Trophoblast cell (in vitro differentiated cells and primary cell): Measurements from ENCODE around the gene ATP6V1B1.

Experiments
- DNase-seq, 2 donors: peaks; one replicate each; pipeline ENCODE4 v3.0.0-alpha.2; 2016
- H2AFZ ChIP-seq: 2 replicates; pipeline ENCODE4 v1.6.1; 2013; ENCODE audit warnings: low read length, moderate library complexity, mild to moderate bottlenecking; ENCODE audit not compliant: insufficient read depth, poor library complexity
- H2AK5ac ChIP-seq: 2 replicates; pipeline ENCODE4 v1.6.1; 2013; ENCODE audit warnings: mild to moderate bottlenecking, low read length
- H2BK120ac ChIP-seq: 2 replicates; pipeline ENCODE4 v1.6.1; 2013; ENCODE audit warnings: low read length, mild to moderate bottlenecking, moderate library complexity; ENCODE audit not compliant: insufficient read depth, poor library complexity
- H2BK12ac ChIP-seq: 2 replicates; pipeline ENCODE4 v1.6.1; 2013; ENCODE audit warnings: mild to moderate bottlenecking, low read length, moderate library complexity
- H2BK5ac ChIP-seq: 2 replicates; pipeline ENCODE4 v1.6.1; 2013; ENCODE audit warnings: low read length, low read depth, moderate library complexity, mild to moderate bottlenecking; ENCODE audit not compliant: poor library complexity
- H3K14ac ChIP-seq: 2 replicates; pipeline ENCODE4 v1.6.1; 2013; ENCODE audit warnings: mild to moderate bottlenecking, low read length
- H3K18ac ChIP-seq: 2 replicates; pipeline ENCODE4 v1.6.1; 2013; ENCODE audit warnings: mild to moderate bottlenecking, low read length
- H3K23ac ChIP-seq: 2 replicates; pipeline ENCODE4 v1.6.1; 2013; ENCODE audit warnings: low read length
- H3K27ac ChIP-seq: 2 replicates; pipeline ENCODE4 v1.5.1; 2013; ENCODE audit warnings: low read depth, mild to moderate bottlenecking, inconsistent platforms, low read length, moderate library complexity
- H3K27me3 ChIP-seq: 2 replicates; pipeline ENCODE4 v1.6.1; 2013; ENCODE audit warnings: inconsistent platforms, mild to moderate bottlenecking, low read length, moderate library complexity; ENCODE audit not compliant: insufficient read depth
- H3K36me3 ChIP-seq, 2 experiments: 1 replicate in 1 of 2; 2 replicates in 1 of 2; pipeline ENCODE4 v1.6.1; 2013; ENCODE audit warnings: low read length in 2 of 2, mild to moderate bottlenecking in 2 of 2, moderate library complexity in 1 of 2; ENCODE audit not compliant: insufficient read depth in 2 of 2, control insufficient read depth in 1 of 2
- H3K4ac ChIP-seq: 2 replicates; pipeline ENCODE4 v1.6.1; 2013; ENCODE audit warnings: low read depth, mild to moderate bottlenecking, low read length, moderate library complexity
- H3K4me1 ChIP-seq, 2 experiments: 1 replicate in 1 of 2; 2 replicates in 1 of 2; pipeline ENCODE4 v1.6.1; 2013; ENCODE audit warnings: low read length in 2 of 2, mild to moderate bottlenecking in 2 of 2, moderate library complexity in 1 of 2; ENCODE audit not compliant: insufficient read depth in 2 of 2, control insufficient read depth in 1 of 2
- H3K4me2 ChIP-seq: 2 replicates; pipeline ENCODE4 v1.6.1; 2013; ENCODE audit warnings: inconsistent platforms, mild to moderate bottlenecking, low read length, moderate library complexity
- H3K4me3 ChIP-seq: 2 replicates; pipeline ENCODE4 v1.5.1; 2013; ENCODE audit warnings: mild to moderate bottlenecking, low read depth, low read length, inconsistent platforms
- H3K79me1 ChIP-seq: one replicate; pipeline ENCODE4 v1.6.1; 2013; ENCODE audit warnings: low read length
- H3K79me2 ChIP-seq: 2 replicates; pipeline ENCODE4 v1.6.1; 2013; ENCODE audit warnings: low read length, mild to moderate bottlenecking; ENCODE audit not compliant: control insufficient read depth, insufficient read depth, poor library complexity
- H3K9ac ChIP-seq: 2 replicates; pipeline ENCODE4 v1.6.1; 2013; ENCODE audit warnings: mild to moderate bottlenecking, low read length
- H3K9me3 ChIP-seq: 2 replicates; pipeline ENCODE4 v1.6.1; 2013; ENCODE audit warnings: low read depth, mild to moderate bottlenecking, control low read depth, inconsistent platforms, low read length; ENCODE audit not compliant: insufficient read depth
- H4K12ac ChIP-seq: 2 replicates; pipeline ENCODE4 v1.6.1; 2013; ENCODE audit warnings: low read depth, mild to moderate bottlenecking, low read length, moderate library complexity
- H4K8ac ChIP-seq: 2 replicates; pipeline ENCODE4 v1.6.1; 2013; ENCODE audit warnings: low read depth, mild to moderate bottlenecking, low read length, moderate library complexity
- H4K91ac ChIP-seq: one replicate; pipeline ENCODE4 v1.6.1; 2013; ENCODE audit warnings: low read depth, mild to moderate bottlenecking, low read length, moderate library complexity
- WGBS: extraction: QIAGEN DNeasy Blood & Tissue Kit; methylation state at CpG from one replicate; pipeline ENCODE4 v1.1.7; 2013; ENCODE audit warnings: missing lambda C conversion rate; ENCODE audit not compliant: insufficient read length, insufficient coverage; ENCODE audit errors: extremely low coverage; 5-methylcytosine and 5-hydroxymethylcytosine counted together

ATP6V1B1 gene

GRCh38 chr2:70905443-70906421 lies 30.0 kb upstream of the ATP6V1B1 start:
- no peak for DNase-seq
- Histone ChIP-seq H2AFZ (no peak overlapping the region), H2AK5ac (no peak overlapping the region), H2BK5ac (no peak overlapping the region), H3K79me1 (no peaks in the 10 kb centered on the region), H3K36me3 (no peaks in the 10 kb centered on the region), H3K4ac (no peak overlapping the region), H3K18ac (no peak overlapping the region), H2BK12ac (no peak overlapping the region), H4K8ac (no peak overlapping the region), H2BK120ac (no peak overlapping the region), H3K27me3 (peaks cover 72% of the 10 kb centered on the region), H3K9ac (no peak overlapping the region), H4K12ac (no peak overlapping the region), H3K27ac (no peak overlapping the region), H3K79me2 (no peaks in the 10 kb centered on the region), H3K4me1 (peaks cover 9 to 10% of the 10 kb centered on the region in 2 experiments), H3K4me3 (no peak overlapping the region), H3K23ac (peak overlapping the region; percentile 68), H4K91ac (no peak overlapping the region), H3K9me3 (peaks cover 3% of the 10 kb centered on the region), H3K14ac (no peak overlapping the region), H3K4me2 (no peak overlapping the region)
- WGBS, result no CpG with 5 or more reads among the region's 18 CpGs

GRCh38 chr2:70906439-70907005 lies 29.2 kb upstream of the ATP6V1B1 start:
- H3K27me3 ChIP-seq, result peaks cover 64% of the 10 kb centered on the region

GRCh38 chr2:70907130-70908057 lies 28.3 kb upstream of the ATP6V1B1 start:
- H3K36me3 ChIP-seq, result no peaks in the 10 kb centered on the region
- H3K18ac ChIP-seq, result no peak overlapping the region
- no peak overlapping the region for H2AK5ac ChIP-seq
- H3K14ac ChIP-seq, result no peak overlapping the region
- no peak overlapping the region for H3K27ac ChIP-seq
- H3K4me2 ChIP-seq, result peak overlapping the region; percentile 55
- no peak overlapping the region for H3K4ac ChIP-seq
- no peak overlapping the region for H4K12ac ChIP-seq
- no peak overlapping the region for H3K9ac ChIP-seq
- peaks cover 55% of the 10 kb centered on the region for H3K27me3 ChIP-seq
- H3K23ac ChIP-seq, result no peak overlapping the region
- WGBS, result no CpG with 5 or more reads among the region's 40 CpGs
- H2BK12ac ChIP-seq, result no peak overlapping the region
- no peak overlapping the region for H4K91ac ChIP-seq
- H3K9me3 ChIP-seq, result peaks cover 3% of the 10 kb centered on the region
- peak overlapping the region; percentile 49 for H3K4me3 ChIP-seq
- no peaks in the 10 kb centered on the region for H3K79me2 ChIP-seq
- no peak overlapping the region for H2AFZ ChIP-seq
- H3K79me1 ChIP-seq, result no peaks in the 10 kb centered on the region
- no peak overlapping the region for H2BK120ac ChIP-seq
- H4K8ac ChIP-seq, result no peak overlapping the region
- H3K4me1 ChIP-seq, result no peaks in the 10 kb centered on the region
- H2BK5ac ChIP-seq, result no peak overlapping the region
- peak in 1 of 2 donors; percentile 10 for DNase-seq

More at GRCh38 chr2:70906439-70907005, 29.2 kb upstream of the ATP6V1B1 start:
- Histone ChIP-seq H3K4me2 (no peak overlapping the region), H3K36me3 (no peaks in the 10 kb centered on the region), H2BK12ac (no peak overlapping the region), H3K9ac (no peak overlapping the region), H3K27ac (no peak overlapping the region), H3K4ac (no peak overlapping the region), H2BK5ac (no peak overlapping the region), H2AFZ (no peak overlapping the region), H3K79me1 (no peaks in the 10 kb centered on the region), H3K23ac (peak overlapping the region; percentile 96), H2AK5ac (no peak overlapping the region), H4K12ac (no peak overlapping the region), H3K4me3 (no peak overlapping the region), H4K8ac (no peak overlapping the region), H4K91ac (no peak overlapping the region), H3K9me3 (peaks cover 3% of the 10 kb centered on the region), H3K14ac (no peak overlapping the region), H3K79me2 (no peaks in the 10 kb centered on the region), H3K4me1 (peaks cover 1 to 2% of the 10 kb centered on the region in 2 experiments), H3K18ac (no peak overlapping the region), H2BK120ac (no peak overlapping the region)
- WGBS, result no CpG with 5 or more reads among the region's 16 CpGs
- no peak for DNase-seq

GRCh38 chr2:70916291-70916690 lies 19.4 kb upstream of the ATP6V1B1 start:
- Histone ChIP-seq H3K79me2 (no peaks in the 10 kb centered on the region), H2AK5ac (no peak overlapping the region), H2BK12ac (no peak overlapping the region), H3K27ac (no peak overlapping the region), H3K4ac (no peak overlapping the region), H3K9me3 (peaks cover 3% of the 10 kb centered on the region), H4K12ac (no peak overlapping the region), H3K27me3 (no peaks in the 10 kb centered on the region), H4K8ac (no peak overlapping the region), H2BK5ac (no peak overlapping the region), H3K18ac (no peak overlapping the region), H3K4me3 (no peak overlapping the region), H4K91ac (no peak overlapping the region), H3K4me2 (no peak overlapping the region), H3K9ac (no peak overlapping the region), H2BK120ac (no peak overlapping the region), H3K36me3 (no peaks in the 10 kb centered on the region), H2AFZ (no peak overlapping the region), H3K14ac (no peak overlapping the region), H3K79me1 (no peaks in the 10 kb centered on the region), H3K23ac (no peak overlapping the region), H3K4me1 (no peaks in the 10 kb centered on the region)
- DNase-seq, result no peak
